Activated T-helper 1 cell treated with Interleukin-2 at 50 U/mL for 16 hours (primary cell): ENCODE data around the gene SCARF2.
A peak's percentile ranks its signal among the peaks of the same experiment; 100 is the strongest.
"Not testable (repeated sequence)": the region's sequence is repeated elsewhere in the genome, so short reads cannot be mapped to it uniquely, and the experiment has no call there.

Experiments
- DNase-seq: peaks from one replicate; pipeline ENCODE4 v3.0.0-alpha.2; 2020; ENCODE audit warnings: low read depth

SCARF2 gene

GRCh38 chr22:20428496-20429253, 8.9 kb downstream of the SCARF2 start:
- DNase-seq = no peak

- no peak for DNase-seq
These were observed 9.6 kb downstream of the SCARF2 start for GRCh38 chr22:20427945-20428417.

- no peak for DNase-seq
These were observed 10.3 kb downstream of the SCARF2 start for GRCh38 chr22:20427104-20427944.

- DNase-seq = no peak
These were observed 11.4 kb downstream of the SCARF2 start for GRCh38 chr22:20426259-20426615.

DNA sequence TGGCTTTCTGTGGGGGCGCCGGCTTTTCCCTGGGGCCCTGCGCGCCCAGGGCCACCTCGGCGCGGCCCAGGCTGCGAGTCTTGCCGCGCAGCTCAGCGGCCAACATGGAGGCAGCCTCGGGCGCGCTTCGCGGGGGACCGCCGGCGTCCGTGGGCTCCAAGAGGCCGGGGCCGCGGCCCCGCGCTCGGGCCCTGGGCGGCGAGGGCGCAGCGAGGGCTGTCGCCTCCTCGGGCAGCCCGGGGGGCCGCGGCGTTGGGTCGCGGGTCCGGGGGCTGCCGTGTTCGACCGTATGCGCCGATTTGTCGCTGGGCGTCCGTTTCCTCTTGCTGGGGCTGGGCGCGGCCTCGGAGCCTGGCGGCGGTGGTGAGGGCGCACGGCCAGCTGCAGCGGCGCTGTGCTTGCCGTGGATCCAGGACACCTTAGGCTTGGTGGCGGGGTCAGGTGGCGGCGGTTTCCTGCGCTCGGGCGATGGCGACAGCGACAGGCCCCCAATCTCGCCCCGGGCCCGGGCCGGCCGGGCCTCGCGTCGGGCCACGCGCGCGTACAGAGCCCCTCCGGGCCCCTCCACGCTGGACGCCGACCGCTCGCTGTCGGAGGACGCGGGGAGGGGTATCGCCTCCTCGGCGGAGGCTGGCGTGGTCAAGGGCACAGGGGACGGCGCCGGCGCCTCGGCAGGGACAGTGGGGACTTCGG, 11.9 kb downstream of the SCARF2 start:
- no peak for DNase-seq

GRCh38 chr22:20424932-20425565, 12.6 kb downstream of the SCARF2 start:
- DNase-seq = no peak

DNA sequence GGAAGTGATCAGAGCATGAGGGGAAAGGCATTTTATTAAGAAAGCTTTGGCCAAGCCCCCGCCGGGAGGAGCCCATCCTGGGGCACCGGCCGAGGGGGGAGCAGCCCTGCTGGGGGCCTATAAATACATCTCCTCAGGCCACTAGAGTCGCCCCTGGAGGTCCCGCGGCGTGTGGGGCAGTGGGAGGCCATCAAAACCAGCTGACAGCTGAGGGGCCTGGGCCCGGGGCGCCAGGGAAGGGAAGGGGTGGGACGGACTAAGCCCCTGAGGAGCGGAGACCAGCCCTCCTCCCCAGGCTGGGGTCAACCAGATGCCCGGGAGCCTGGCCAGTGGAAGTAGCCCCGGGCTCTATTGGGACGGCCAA, 13.1 kb downstream of the SCARF2 start:
- DNase-seq = no peak

DNA sequence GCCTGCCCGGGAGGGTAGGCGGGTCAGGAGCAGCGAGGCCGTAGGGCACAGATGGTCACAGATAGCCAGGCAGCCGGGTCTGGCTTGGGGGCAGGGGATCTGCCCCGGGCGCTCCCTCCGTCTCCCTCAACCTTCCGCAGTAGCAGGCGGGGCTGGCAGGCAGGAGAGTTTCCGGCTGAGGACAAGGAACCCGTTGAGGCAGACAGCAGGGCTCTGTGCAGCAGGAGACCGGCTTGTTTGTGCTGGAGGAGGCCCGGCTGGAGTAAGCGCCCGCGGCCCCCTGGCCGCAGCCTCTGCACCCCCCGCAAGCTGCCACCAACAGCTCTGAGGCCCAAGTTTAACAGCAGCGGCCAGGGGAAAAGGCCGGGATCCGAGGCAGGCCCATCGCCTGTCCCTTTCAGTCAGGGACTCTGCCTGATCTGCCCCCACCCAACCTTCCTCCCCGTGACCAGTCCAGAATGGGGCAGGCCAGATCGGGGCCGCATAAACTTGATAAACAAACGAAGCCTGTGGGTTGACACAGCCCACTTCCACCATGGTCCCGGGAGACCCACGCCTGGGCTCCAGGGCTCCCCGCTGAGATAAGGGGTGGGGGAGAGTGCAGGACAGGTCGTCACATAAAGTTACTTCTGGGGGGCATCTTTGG, 13.6 kb downstream of the SCARF2 start:
- no peak for DNase-seq

- DNase-seq = no peak
These were observed 14.4 kb downstream of the SCARF2 start for GRCh38 chr22:20423008-20423905.

DNA sequence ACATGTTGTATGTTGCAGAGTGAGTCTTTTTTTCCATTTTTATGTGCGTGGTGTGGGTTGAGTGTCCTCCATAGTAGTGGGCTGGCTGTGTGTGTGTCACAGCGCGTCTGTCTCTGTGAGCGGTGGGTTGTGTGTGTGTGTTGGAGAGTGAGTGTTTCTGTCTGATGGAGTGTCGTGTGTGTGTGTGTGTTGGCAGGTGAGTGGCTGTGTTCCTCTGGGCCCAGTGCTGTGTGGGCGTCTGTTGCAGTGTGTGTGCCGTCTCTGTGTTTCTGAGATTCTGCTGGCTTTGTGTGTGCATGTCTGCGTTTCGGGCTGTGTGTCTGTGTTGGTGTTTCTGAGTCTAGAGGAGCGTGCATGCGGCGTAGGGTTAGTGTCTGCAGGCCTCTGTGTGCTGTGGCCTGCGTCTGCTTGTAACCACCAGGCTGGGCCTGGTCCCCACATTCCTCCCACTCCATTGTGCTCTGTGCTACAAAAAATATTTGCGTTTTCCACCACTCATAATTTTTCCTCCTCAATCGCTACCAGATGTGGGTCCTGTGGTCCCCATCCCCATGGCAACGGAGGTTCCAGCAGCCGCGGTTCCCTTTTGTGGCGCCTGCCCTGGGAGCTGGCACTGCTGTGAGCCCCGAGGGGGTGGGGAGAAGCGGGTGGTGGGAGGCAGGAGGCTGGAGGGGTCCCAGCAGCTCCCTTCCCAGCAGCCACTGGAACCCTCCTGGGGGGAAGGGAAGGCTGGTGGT, 15.2 kb downstream of the SCARF2 start:
- DNase-seq = no peak

DNA sequence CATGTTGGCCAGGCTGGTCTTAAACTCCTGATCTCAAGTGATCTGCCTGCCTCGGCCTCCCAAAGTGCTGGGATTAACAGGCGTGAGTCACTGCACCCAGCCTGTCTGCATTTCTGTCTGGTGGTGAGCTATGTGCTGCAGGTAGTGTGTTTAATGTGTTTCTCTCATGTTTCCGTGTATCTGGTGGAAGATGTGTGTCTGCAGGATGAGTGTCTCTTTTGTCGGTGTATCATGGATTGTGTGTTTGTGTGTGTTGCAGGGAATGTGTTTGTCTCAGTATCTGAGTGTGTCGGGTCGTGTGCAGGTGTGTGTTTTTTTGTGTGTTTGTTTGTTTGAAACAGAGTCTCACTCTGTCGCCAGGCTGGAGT, 16.1 kb downstream of the SCARF2 start:
- DNase-seq = no peak

- DNase-seq = no peak
These were observed 17.3 kb downstream of the SCARF2 start for GRCh38 chr22:20420157-20420842.

GRCh38 chr22:20419664-20419951, 18.0 kb downstream of the SCARF2 start:
- DNase-seq = no peak

DNA sequence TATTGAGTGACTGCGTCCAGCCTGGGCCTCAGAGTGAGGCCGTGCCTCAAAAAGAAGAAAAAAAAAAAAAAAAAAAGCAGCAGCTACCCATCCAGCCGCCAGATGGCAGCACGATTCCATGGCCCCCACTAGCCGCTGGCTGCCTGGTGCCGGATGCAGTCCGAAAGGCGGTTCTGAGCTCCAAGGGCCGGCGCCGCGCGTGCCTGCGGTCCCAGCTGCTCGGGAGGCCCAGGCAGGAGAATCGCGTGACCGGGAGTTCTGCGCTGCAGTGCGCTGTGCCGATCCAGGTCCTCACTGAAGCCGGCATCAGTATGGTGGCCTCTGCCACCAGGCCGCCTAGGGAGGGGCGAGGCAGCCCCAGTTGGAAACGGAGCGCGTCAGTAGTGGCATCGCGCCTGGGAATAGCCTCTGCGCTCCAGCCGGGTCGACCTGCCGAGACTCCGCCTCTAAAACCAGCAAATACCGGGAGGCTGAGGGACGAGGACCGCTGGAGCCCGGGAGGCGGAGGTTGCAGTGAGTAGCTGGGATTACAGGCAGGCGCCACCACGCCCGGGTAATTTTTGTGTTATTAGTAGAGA, 19.3 kb downstream of the SCARF2 start:
- peak; percentile 57 for DNase-seq

DNA sequence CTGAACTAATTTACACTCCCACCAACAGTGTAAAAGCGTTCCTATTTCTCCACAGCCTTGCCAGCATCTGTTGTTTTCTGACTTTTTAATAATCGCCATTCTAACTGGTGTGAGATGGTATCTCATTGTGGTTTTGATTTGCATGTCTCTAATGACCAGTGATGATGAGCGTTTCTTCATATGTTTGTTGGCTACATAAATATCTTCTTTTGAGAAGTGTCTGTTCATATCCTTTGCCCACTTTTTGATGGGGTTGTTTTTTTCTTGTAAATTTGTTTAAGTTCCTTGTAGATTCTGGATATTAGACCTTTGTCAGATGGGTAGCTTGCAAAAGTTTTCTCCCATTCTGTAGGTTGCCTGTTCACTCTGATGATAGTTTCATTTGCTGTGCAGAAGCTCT, 21.9 kb downstream of the SCARF2 start:
- not testable (repeated sequence) for DNase-seq

GRCh38 chr22:20415241-20415640, 22.4 kb downstream of the SCARF2 start:
- not testable (repeated sequence) for DNase-seq

DNA sequence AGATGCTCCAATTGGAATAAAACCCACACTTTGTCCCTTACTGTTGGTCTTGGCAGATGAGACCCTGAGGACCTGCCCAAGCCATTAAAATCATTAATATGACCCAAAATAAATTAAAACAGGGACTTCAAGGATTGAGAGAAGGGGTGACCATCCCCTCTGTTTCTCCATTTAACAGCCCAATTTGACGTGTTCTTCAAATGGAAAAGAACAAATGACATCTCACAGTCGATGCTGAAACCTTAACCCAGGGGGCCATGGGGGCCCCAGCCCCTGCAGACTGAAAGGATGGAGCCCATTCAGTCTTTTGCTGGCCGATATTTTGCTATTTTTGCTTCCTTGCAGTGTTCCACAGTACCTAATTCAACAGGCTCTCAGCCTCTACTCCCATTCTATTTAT, 23.2 kb downstream of the SCARF2 start:
- DNase-seq = no peak

DNA sequence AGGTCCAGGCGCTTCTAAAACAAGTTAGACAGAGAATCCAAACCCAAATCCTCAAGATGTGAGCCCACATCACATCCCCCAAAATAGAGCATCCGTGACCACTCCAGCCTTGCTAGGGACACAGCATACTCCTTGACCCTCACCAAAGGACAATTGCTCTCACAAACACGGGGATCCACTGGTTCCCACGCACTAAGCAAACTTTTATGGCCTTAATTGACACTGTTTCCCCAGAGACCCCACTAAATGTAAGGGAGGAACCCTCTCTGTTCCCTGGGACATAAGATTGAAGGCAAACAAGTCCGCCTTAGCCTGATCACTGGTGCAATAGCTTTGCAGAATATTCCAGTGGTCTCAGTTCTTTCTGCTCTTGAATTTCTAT, 23.6 kb downstream of the SCARF2 start:
- no peak for DNase-seq
